Stomach (tissue), 4 donors: ENCODE data around the gene DNAH17.

Experiments
- POLR2A ChIP-seq, 4 donors: fragments of 450-650 bp; IDR thresholded peaks; one replicate each; pipeline ENCODE4 v1.6.1; 2016; ENCODE audit warnings: antibody characterized with exemption in 4 of 4, control low read depth in 2 of 4, mild to moderate bottlenecking in 1 of 4, moderate library complexity in 1 of 4
- POLR2AphosphoS5 ChIP-seq, 3 donors: sonication (generic); formaldehyde crosslinking; IDR thresholded peaks; one replicate each; pipeline ENCODE4 v1.6.1; 2016; ENCODE audit warnings: antibody characterized with exemption in 3 of 3
- TF ChIP-seq, protein P1 (sequence below), 7 experiments: fragments of 450-650 bp in 4 of 7; fragments of 200-600 bp in 3 of 7; sonication (generic) in 3 of 7; IDR thresholded peaks; one replicate each; pipeline ENCODE4 v1.5.1; 2016 to 2019; ENCODE audit warnings: antibody characterized with exemption in 7 of 7, control low read depth in 2 of 7, mild to moderate bottlenecking in 1 of 7

DNA sequence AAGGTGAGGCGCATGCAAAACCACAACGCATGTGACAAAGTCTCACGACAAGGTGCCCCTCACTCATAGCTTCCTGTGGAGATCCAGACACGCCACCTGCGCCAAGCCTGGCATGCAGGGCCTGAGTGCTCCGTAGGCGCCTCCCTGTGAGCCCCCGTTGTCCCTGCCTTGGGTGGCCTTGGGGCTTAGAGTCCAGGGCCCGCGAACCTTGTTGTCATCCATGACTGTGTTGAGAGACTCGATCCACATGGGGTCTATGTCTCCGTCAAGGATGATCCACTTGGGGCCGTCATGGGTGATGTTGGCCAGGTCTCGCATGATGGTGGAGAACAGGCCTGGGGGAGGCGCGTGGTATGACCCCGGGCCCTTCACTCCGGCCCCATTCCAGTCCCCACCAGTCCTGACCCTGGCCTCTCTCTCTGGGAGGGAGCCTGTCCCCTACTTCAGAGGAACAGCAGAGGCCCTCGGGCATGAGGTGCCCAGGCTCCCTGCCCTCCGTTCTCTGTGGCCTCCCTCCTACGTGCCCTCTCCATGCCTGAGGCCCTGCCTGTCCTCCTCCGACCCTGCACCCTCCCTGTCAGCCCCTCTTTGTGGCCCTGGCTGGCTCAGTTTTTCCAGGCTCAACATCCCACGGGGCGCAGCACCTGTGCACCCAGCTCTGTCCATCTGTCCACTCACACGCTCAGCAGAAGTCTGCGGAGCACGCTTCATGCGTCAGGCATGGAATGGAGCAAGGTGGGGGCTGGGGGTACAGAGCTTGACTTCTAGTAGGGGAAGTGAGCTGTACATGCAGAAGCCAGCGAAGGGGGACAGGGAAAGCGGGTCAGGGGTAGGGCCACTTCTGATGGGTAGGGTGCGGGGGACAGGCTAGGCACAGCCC, 85.7 kb downstream of the DNAH17 start:
- TF ChIP-seq POLR2AphosphoS5 (IDR thresholded peaks at IDR 0.05) (no peak), POLR2A (IDR thresholded peaks at IDR 0.05) (no peak)
- TF ChIP-seq, protein P1, sequence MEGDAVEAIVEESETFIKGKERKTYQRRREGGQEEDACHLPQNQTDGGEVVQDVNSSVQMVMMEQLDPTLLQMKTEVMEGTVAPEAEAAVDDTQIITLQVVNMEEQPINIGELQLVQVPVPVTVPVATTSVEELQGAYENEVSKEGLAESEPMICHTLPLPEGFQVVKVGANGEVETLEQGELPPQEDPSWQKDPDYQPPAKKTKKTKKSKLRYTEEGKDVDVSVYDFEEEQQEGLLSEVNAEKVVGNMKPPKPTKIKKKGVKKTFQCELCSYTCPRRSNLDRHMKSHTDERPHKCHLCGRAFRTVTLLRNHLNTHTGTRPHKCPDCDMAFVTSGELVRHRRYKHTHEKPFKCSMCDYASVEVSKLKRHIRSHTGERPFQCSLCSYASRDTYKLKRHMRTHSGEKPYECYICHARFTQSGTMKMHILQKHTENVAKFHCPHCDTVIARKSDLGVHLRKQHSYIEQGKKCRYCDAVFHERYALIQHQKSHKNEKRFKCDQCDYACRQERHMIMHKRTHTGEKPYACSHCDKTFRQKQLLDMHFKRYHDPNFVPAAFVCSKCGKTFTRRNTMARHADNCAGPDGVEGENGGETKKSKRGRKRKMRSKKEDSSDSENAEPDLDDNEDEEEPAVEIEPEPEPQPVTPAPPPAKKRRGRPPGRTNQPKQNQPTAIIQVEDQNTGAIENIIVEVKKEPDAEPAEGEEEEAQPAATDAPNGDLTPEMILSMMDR (IDR thresholded peaks at IDR 0.05): no peak
